ENCODE data around the gene PHLPP1.

GRCh38 chr18:62797329-62797728, 82.0 kb downstream of the PHLPP1 start:
- no peak for TF ChIP-seq CTCF (IDR thresholded peaks at IDR 0.05; ENCODE audit: low read depth, low read length)
- no peak for TF ChIP-seq EZH2phosphoT487 (IDR thresholded peaks at IDR 0.05; ENCODE audit: low read depth)
